ENCODE results near the gene SLC44A1. TPM values are rescaled to one million over a fixed set of nuclear protein-coding genes. Genes with fewer than 3 reads are reported as not detected.
A peak's percentile ranks its signal among the peaks of the same experiment; 100 is the strongest.

The SLC44A1 gene
- total and polyA plus RNA-seq, 2 of the 13 experiments (the other 11 are each of a cell fraction or from before 2014, with no cell fraction given), result 21.4 to 40.8 TPM

DNA sequence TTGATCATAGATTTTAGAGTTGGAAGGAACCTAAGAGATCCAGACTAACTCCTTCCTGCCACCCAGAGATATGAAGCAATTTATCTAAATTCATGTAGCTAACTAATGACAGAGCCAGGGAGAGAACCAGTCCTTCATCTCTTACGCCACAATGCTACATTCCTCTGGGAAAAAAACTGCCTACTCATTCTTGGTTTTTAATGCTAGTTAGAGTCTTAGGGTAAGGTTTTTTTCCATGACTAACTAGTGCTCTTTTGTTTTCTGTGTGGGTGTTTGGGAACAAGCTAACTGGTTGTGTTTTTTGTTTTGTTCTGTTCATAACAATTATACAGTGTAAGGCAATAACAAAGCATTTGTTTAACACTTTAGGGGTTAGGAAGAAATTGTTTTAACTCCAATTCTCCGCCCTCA lies 52.4 kb downstream of the SLC44A1 start (continued):
- TF ChIP-seq ZNF780A (CRISPR knock-in tag; IDR thresholded peaks at IDR 0.05), result no peak
- TF ChIP-seq, protein P1, sequence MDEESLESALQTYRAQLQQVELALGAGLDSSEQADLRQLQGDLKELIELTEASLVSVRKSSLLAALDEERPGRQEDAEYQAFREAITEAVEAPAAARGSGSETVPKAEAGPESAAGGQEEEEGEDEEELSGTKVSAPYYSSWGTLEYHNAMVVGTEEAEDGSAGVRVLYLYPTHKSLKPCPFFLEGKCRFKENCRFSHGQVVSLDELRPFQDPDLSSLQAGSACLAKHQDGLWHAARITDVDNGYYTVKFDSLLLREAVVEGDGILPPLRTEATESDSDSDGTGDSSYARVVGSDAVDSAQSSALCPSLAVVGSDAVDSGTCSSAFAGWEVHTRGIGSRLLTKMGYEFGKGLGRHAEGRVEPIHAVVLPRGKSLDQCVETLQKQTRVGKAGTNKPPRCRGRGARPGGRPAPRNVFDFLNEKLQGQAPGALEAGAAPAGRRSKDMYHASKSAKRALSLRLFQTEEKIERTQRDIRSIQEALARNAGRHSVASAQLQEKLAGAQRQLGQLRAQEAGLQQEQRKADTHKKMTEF (CRISPR knock-in tag; IDR thresholded peaks at IDR 0.05), result peak; percentile 20; the same call in 1 of the 2 replicates
- TF ChIP-seq MAFK (conservative IDR thresholded peaks at IDR 0.05 in 1 of 2, IDR thresholded peaks at IDR 0.05 in 1 of 2; ENCODE audit: low read length in 2 of 2), result peak; percentile 39 to 65
- TF ChIP-seq, protein P2, sequence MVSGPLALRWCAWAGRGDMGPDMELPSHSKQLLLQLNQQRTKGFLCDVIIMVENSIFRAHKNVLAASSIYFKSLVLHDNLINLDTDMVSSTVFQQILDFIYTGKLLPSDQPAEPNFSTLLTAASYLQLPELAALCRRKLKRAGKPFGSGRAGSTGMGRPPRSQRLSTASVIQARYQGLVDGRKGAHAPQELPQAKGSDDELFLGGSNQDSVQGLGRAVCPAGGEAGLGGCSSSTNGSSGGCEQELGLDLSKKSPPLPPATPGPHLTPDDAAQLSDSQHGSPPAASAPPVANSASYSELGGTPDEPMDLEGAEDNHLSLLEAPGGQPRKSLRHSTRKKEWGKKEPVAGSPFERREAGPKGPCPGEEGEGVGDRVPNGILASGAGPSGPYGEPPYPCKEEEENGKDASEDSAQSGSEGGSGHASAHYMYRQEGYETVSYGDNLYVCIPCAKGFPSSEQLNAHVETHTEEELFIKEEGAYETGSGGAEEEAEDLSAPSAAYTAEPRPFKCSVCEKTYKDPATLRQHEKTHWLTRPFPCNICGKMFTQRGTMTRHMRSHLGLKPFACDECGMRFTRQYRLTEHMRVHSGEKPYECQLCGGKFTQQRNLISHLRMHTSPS (CRISPR knock-in tag; IDR thresholded peaks at IDR 0.05; ENCODE audit: low read depth), result no peak
- TF ChIP-seq KAT8 (CRISPR knock-in tag; IDR thresholded peaks at IDR 0.05), result no peak
- peak; percentile 98 for TF ChIP-seq NFE2 (CRISPR knock-in tag; IDR thresholded peaks at IDR 0.05)
- TF ChIP-seq CSRNP2 (CRISPR knock-in tag; conservative IDR thresholded peaks at IDR 0.05; ENCODE audit: low read depth), result no peak
- TF ChIP-seq ZNF264 (CRISPR knock-in tag; IDR thresholded peaks at IDR 0.05), result no peak
- TF ChIP-seq SOX5 (CRISPR knock-in tag; IDR thresholded peaks at IDR 0.05; ENCODE audit: borderline replicate concordance), result peak; percentile 51; the same call in 1 of the 2 replicates
- peak; percentile 25; the same call in 1 of the 2 replicates for TF ChIP-seq NFIC (IDR thresholded peaks at IDR 0.05; ENCODE audit: low read length)
- TF ChIP-seq ZNF414 (CRISPR knock-in tag; IDR thresholded peaks at IDR 0.05), result no peak
- no peak for TF ChIP-seq GLI4 (CRISPR knock-in tag; IDR thresholded peaks at IDR 0.05; ENCODE audit: borderline replicate concordance)
- no peak for TF ChIP-seq SOX6 (IDR thresholded peaks at IDR 0.05)
- peak; percentile 17; the same call in 1 of the 2 replicates for TF ChIP-seq SOX6 (CRISPR knock-in tag; IDR thresholded peaks at IDR 0.05)
- no peak for TF ChIP-seq ZNF775 (CRISPR knock-in tag; IDR thresholded peaks at IDR 0.05; ENCODE audit: borderline replicate concordance)
- TF ChIP-seq ZNF17 (CRISPR knock-in tag; IDR thresholded peaks at IDR 0.05), result no peak
- peak in 1 of 2 experiments; percentile 68; a peak in 2 of 4 replicates for TF ChIP-seq EP300 (IDR thresholded peaks at IDR 0.05; ENCODE audit: low read depth in 2 of 2, low read length in 2 of 2)
- TF ChIP-seq EP300 (CRISPR knock-in tag; IDR thresholded peaks at IDR 0.05; ENCODE audit: borderline replicate concordance), result no peak
- peak; percentile 81 for TF ChIP-seq CEBPB (IDR thresholded peaks at IDR 0.05; ENCODE audit: borderline replicate concordance, low read depth, low read length)
- no peak for TF ChIP-seq MYNN (CRISPR knock-in tag; IDR thresholded peaks at IDR 0.05; ENCODE audit: low read depth)
- TF ChIP-seq GATAD2A (CRISPR knock-in tag; IDR thresholded peaks at IDR 0.05), result peak; percentile 74
- TF ChIP-seq RARG (CRISPR knock-in tag; IDR thresholded peaks at IDR 0.05; ENCODE audit: low read depth), result no peak
- no peak for TF ChIP-seq TBX3 (IDR thresholded peaks at IDR 0.05; ENCODE audit: borderline replicate concordance)
- no peak for TF ChIP-seq CERS6 (CRISPR knock-in tag; IDR thresholded peaks at IDR 0.05)
